MM.1S (cell line): ENCODE results near the gene HES1.
A peak's percentile ranks its signal among the peaks of the same experiment; 100 is the strongest.

ENCODE experiments used
- DNase-seq: peaks from one replicate; pipeline ENCODE4 v3.0.0-alpha.2; 2015
- H2AFZ ChIP-seq: fragments of 300-600 bp; sonication (generic); 2 replicates; pipeline ENCODE4 v1.6.0; 2016; ENCODE audit warnings: antibody characterized with exemption, low read length
- H3F3A ChIP-seq: fragments of 300-600 bp; sonication (generic); 2 replicates; pipeline ENCODE4 v1.6.1; 2016; ENCODE audit warnings: mild to moderate bottlenecking, antibody characterized with exemption, low read length, moderate library complexity, mixed read lengths; ENCODE audit not compliant: insufficient read depth
- H3K27ac ChIP-seq: fragments of 300-600 bp; sonication (generic); 2 replicates; pipeline ENCODE4 v1.5.1; 2016; ENCODE audit warnings: mild to moderate bottlenecking, low read length
- H3K27me3 ChIP-seq: fragments of 300-600 bp; sonication (generic); replicated peaks from 2 replicates; pipeline ENCODE4 v1.6.0; 2016; ENCODE audit warnings: low read length; ENCODE audit not compliant: insufficient read depth
- H3K36me3 ChIP-seq: fragments of 300-600 bp; sonication (generic); replicated peaks from 2 replicates; pipeline ENCODE4 v1.6.1; 2016; ENCODE audit warnings: mild to moderate bottlenecking, low read length, mixed read lengths; ENCODE audit not compliant: insufficient read depth
- H3K4me1 ChIP-seq: fragments of 300-600 bp; sonication (generic); 2 replicates; pipeline ENCODE4 v1.6.1; 2016; ENCODE audit warnings: low read length, mixed read lengths
- H3K4me2 ChIP-seq: fragments of 300-600 bp; sonication (generic); 2 replicates; pipeline ENCODE4 v1.6.0; 2016; ENCODE audit warnings: low read depth, low read length
- H3K4me3 ChIP-seq: fragments of 300-600 bp; sonication (generic); 2 replicates; pipeline ENCODE4 v1.5.1; 2016; ENCODE audit warnings: low read length, mixed read lengths
- H3K79me2 ChIP-seq: fragments of 300-600 bp; sonication (generic); 2 replicates; pipeline ENCODE4 v1.6.1; 2016; ENCODE audit warnings: mixed run types, low read length, mixed read lengths
- H3K9ac ChIP-seq: fragments of 300-600 bp; sonication (generic); 2 replicates; pipeline ENCODE4 v1.6.1; 2016; ENCODE audit warnings: low read length, mixed read lengths
- H3K9me2 ChIP-seq: fragments of 300-600 bp; sonication (generic); replicated peaks from 2 replicates; pipeline ENCODE4 v1.6.1; 2016; ENCODE audit warnings: mild to moderate bottlenecking, low read length, mixed read lengths; ENCODE audit not compliant: insufficient read depth
- H3K9me3 ChIP-seq: fragments of 300-600 bp; sonication (generic); replicated peaks from 2 replicates; pipeline ENCODE4 v1.6.1; 2016; ENCODE audit warnings: mild to moderate bottlenecking, low read length, mixed read lengths; ENCODE audit not compliant: insufficient read depth
- H4K20me1 ChIP-seq: fragments of 300-600 bp; sonication (generic); 2 replicates; pipeline ENCODE4 v1.6.1; 2016; ENCODE audit warnings: mild to moderate bottlenecking, low read length, moderate library complexity, mixed read lengths; ENCODE audit not compliant: insufficient read depth
- CTCF ChIP-seq: fragments of 300-600 bp; sonication (generic); IDR thresholded peaks from 2 replicates; pipeline ENCODE4 v1.5.1; 2016; ENCODE audit warnings: antibody characterized with exemption, low read length, mixed read lengths
- EZH2 ChIP-seq: fragments of 300-600 bp; sonication (generic); optimal IDR thresholded peaks from 2 replicates; pipeline ENCODE3; 2017; ENCODE audit warnings: low read depth, mild to moderate bottlenecking, antibody characterized with exemption, low read length, mixed read lengths
- EZH2phosphoT487 ChIP-seq: fragments of 300-600 bp; sonication (generic); IDR thresholded peaks from 2 replicates; pipeline ENCODE4 v1.6.1; 2018; ENCODE audit warnings: antibody characterized with exemption, low read length

Gene HES1

GRCh38 chr3:194103505-194103904 is 32.4 kb upstream of the HES1 start:
- TF ChIP-seq CTCF (peak; percentile 41), EZH2 (no peak)
- no peaks in the 10 kb centered on the region for H3K79me2 ChIP-seq
- H2AFZ ChIP-seq: no peak overlapping the region
- no peaks in the 10 kb centered on the region for H3K9me2 ChIP-seq
- DNase-seq: peak; percentile 99
- peaks cover 59% of the 10 kb centered on the region for H3K4me1 ChIP-seq
- no peaks in the 10 kb centered on the region for H3K9me3 ChIP-seq
- H4K20me1 ChIP-seq: no peaks in the 10 kb centered on the region
- no peaks in the 10 kb centered on the region for H3K27me3 ChIP-seq
- peak overlapping the region; percentile 91 for H3K4me2 ChIP-seq
- H3F3A ChIP-seq: peaks cover 49% of the 10 kb centered on the region
- peak overlapping the region; percentile 88 for H3K27ac ChIP-seq
- H3K36me3 ChIP-seq: no peaks in the 10 kb centered on the region
- peak overlapping the region; percentile 35 for H3K4me3 ChIP-seq
- peak overlapping the region; percentile 70 for H3K9ac ChIP-seq

GRCh38 chr3:194103983-194104751 is 31.8 kb upstream of the HES1 start:
- H3K9ac ChIP-seq: peak overlapping the region; percentile 52
- peak overlapping the region; percentile 88 for H3K27ac ChIP-seq
- H4K20me1 ChIP-seq: no peaks in the 10 kb centered on the region
- H3K4me2 ChIP-seq: peak overlapping the region; percentile 91
- no peaks in the 10 kb centered on the region for H3K36me3 ChIP-seq
- TF ChIP-seq EZH2 (no peak), EZH2phosphoT487 (no peak), CTCF (no peak)
- H3F3A ChIP-seq: peaks cover 49% of the 10 kb centered on the region
- H3K4me3 ChIP-seq: no peak overlapping the region
- H3K9me3 ChIP-seq: no peaks in the 10 kb centered on the region
- no peaks in the 10 kb centered on the region for H3K9me2 ChIP-seq
- H3K79me2 ChIP-seq: no peaks in the 10 kb centered on the region
- no peaks in the 10 kb centered on the region for H3K27me3 ChIP-seq
- DNase-seq: peak; percentile 80
- H3K4me1 ChIP-seq: peaks cover 54% of the 10 kb centered on the region
- H2AFZ ChIP-seq: peak overlapping the region; percentile 83

DNA sequence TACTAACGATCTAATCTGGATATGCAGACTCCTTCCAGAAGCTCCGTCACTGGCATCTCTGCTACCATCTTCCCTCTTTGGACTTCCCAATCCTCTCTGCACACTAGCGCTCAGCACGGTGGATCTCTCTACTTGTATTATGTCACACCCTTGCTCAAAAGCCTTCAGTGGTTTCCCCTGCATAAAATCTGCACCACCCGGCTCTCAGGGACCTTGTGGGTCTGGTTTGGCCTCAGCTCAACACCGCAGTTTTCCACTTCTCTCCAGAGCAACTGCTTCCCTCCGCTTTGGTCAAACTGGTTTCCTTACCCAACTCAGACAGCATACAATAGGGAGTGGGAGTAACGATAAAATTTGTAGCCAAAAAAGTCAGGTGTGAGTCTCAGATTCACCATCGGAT is 30.7 kb upstream of the HES1 start:
- peaks cover 43% of the 10 kb centered on the region for H3K4me1 ChIP-seq
- no peak overlapping the region for H3K4me2 ChIP-seq
- no peaks in the 10 kb centered on the region for H3K79me2 ChIP-seq
- H3K9me2 ChIP-seq: no peaks in the 10 kb centered on the region
- H3K27me3 ChIP-seq: no peaks in the 10 kb centered on the region
- H2AFZ ChIP-seq: no peak overlapping the region
- no peak for DNase-seq
- no peaks in the 10 kb centered on the region for H4K20me1 ChIP-seq
- H3K4me3 ChIP-seq: no peak overlapping the region
- peaks cover 45% of the 10 kb centered on the region for H3F3A ChIP-seq
- H3K9me3 ChIP-seq: no peaks in the 10 kb centered on the region
- no peak overlapping the region for H3K27ac ChIP-seq
- TF ChIP-seq CTCF (no peak), EZH2phosphoT487 (no peak), EZH2 (no peak)
- no peak overlapping the region for H3K9ac ChIP-seq
- no peaks in the 10 kb centered on the region for H3K36me3 ChIP-seq
